Activated CD4-positive, alpha-beta T cell treated with anti-CD3 and anti-CD28 coated beads, Interleukin-2, amount 10 ng/mL, durations not matched to agents 7 days and 5 days (primary cell): Measurements from ENCODE around the gene KDM3B. TPM values are rescaled to one million over a fixed set of nuclear protein-coding genes. Genes with fewer than 3 reads are reported as not detected.
"Not testable (repeated sequence)": the region's sequence is repeated elsewhere in the genome, so short reads cannot be mapped to it uniquely, and the experiment has no call there.

Experiments used
- CTCF ChIA-PET: fragments of 350-600 bp; sonication (Branson Sonifier 250); formaldehyde crosslinking; loops from one replicate; lab custom pipeline; 2021; ENCODE audit warnings: antibody characterized with exemption; lab: Charles Lee
- POLR2A ChIA-PET: fragments of 350-600 bp; sonication (Branson Sonifier 250); formaldehyde crosslinking; loops from one replicate; lab custom pipeline; 2021; ENCODE audit warnings: antibody characterized with exemption; lab: Charles Lee
- DNase-seq: peaks from one replicate; pipeline ENCODE4 v3.0.0-alpha.2; 2020
- H3K27ac Mint-ChIP-seq: one replicate; pipeline ENCODE4 v1.8.0; 2021; ENCODE audit warnings: mild to moderate bottlenecking, moderate library complexity, mixed read lengths
- H3K27me3 Mint-ChIP-seq: one replicate; pipeline ENCODE4 v1.8.0; 2021; ENCODE audit warnings: mixed read lengths
- H3K36me3 Mint-ChIP-seq: one replicate; pipeline ENCODE4 v1.8.0; 2021; ENCODE audit warnings: low read depth, mixed read lengths
- H3K4me1 Mint-ChIP-seq: one replicate; pipeline ENCODE4 v1.8.0; 2021; ENCODE audit warnings: mixed read lengths
- H3K4me3 Mint-ChIP-seq: one replicate; pipeline ENCODE4 v1.8.0; 2021; ENCODE audit warnings: mild to moderate bottlenecking, moderate library complexity, mixed read lengths
- H3K9me3 Mint-ChIP-seq: one replicate; pipeline ENCODE4 v1.8.0; 2021; ENCODE audit warnings: mixed read lengths
- total RNA-seq, 2 experiments: library from RNA; stranded (reverse); gene quantifications; one replicate each; pipeline ENCODE4 v1.2.3, GENCODE V29; 2021

KDM3B gene
- total RNA-seq, 2 experiments from 2014 or later, result 60.4 to 65.7 TPM

DNA sequence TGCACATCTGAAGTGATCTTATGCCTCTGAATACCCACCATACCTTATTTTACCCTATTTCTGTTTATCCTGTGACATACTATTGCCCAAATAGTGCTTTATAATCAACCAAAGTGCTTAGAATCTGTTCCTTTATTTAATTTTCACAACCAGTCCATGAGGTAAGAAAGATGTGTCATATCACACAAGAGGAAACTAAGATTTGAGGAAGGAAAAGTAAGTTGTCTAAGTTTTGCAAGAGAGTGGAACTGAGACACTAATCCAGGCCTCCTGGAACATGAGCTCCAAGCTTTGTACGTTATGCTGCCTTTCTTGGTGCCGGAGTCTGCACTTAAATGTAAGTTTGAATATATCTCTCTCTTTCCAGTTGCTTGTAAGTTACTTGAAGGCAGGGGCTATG is 17.2 kb downstream of the KDM3B start:
- Mint-ChIP-seq H3K27ac (no peak overlapping the region), H3K36me3 (peaks cover 1% of the 10 kb centered on the region), H3K27me3 (no peaks in the 10 kb centered on the region), H3K4me1 (peaks cover 17% of the 10 kb centered on the region), H3K4me3 (no peak overlapping the region), H3K9me3 (no peaks in the 10 kb centered on the region)
- no peak for DNase-seq
- ChIA-PET POLR2A (no interaction called here), CTCF (interaction anchor here (7.9 kb wide), 1 partner anchor 16 kb away, joined by 119 read pairs; the partner anchor contains the start of gene KDM3B)

DNA sequence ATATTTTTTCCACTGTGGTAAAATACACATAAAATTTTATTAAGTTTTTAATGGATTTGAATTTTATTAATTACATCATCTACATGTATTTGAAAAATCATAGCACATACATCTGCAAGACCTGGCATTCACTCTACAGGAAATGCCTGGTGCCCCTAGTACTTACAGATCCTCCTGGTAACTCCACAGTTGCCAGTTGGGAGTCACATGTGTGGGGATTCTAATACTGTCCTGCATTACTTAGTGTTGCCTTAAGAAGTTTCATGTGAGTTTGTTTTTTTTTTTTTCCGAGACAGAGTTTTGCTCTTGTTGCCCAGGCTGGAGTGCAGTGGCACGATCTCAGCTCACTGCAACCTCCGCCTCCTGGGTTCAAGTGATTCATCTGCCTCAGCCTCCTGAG is 18.1 kb downstream of the KDM3B start:
- Mint-ChIP-seq H3K36me3 (peaks cover 6% of the 10 kb centered on the region), H3K27ac (no peak overlapping the region), H3K4me1 (peaks cover 17% of the 10 kb centered on the region), H3K4me3 (no peak overlapping the region), H3K27me3 (no peaks in the 10 kb centered on the region), H3K9me3 (no peaks in the 10 kb centered on the region)
- POLR2A ChIA-PET, result interaction anchor here (0.6 kb wide), 1 partner anchor 27 kb away, joined by 3 read pairs; no protein-coding TSS in a partner anchor
- CTCF ChIA-PET, result interaction anchor here (1.3 to 7.9 kb wide), 2 partner anchors 17 to 20 kb away, joined by 4 to 119 read pairs; partner anchors contain the start of gene KDM3B
- no peak for DNase-seq

DNA sequence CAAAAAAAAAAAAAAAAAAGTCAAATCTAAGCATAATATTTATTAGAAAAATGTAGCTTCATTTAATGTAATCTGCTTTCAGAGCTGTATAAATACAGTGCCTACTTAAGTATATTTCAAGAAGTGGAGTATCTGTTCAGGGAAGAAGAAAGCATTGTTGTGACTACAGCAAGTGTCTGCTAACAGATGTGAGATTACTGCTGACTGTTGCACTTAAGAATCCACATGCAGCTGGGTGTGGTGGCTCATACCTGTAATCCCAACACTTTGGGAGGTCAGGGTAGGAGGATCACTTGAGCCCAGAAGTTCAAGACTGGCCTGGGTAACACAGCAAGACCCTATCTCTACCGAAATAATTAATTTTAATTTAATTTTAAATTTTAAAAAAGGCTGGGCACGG is 19.0 kb downstream of the KDM3B start:
- no peaks in the 10 kb centered on the region for H3K27me3 Mint-ChIP-seq
- POLR2A ChIA-PET, result no interaction called here
- no peak overlapping the region for H3K27ac Mint-ChIP-seq
- peaks cover 17% of the 10 kb centered on the region for H3K4me1 Mint-ChIP-seq
- peaks cover 7% of the 10 kb centered on the region for H3K36me3 Mint-ChIP-seq
- CTCF ChIA-PET, result interaction anchor here (0.7 to 7.9 kb wide), 4 partner anchors 13 to 453 kb away, joined by 3 to 119 read pairs (median 4); partner anchors contain the start of gene KDM3B
- H3K4me3 Mint-ChIP-seq, result no peak overlapping the region
- no peak for DNase-seq
- H3K9me3 Mint-ChIP-seq, result no peaks in the 10 kb centered on the region

DNA sequence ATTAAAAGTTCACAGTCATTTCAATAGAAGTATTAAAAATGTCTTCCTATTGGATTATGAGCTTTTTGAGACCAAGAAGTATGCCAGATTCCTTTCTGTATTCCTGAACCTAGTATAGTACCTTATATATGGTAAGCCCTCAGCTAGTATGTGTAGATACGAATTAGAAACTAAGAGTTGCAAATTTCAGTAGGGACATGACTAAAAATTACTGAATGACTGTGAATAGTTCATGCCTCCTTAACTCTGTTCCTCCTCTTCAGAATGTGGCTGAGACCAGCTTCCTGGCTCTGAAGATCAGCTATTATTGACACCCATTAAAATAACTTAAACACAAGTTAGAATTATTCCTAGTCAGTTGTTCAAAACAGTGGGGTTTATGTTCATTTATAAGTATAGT is 19.7 kb downstream of the KDM3B start:
- no peak for DNase-seq
- POLR2A ChIA-PET, result no interaction called here
- Mint-ChIP-seq H3K4me1 (peaks cover 14% of the 10 kb centered on the region), H3K4me3 (no peak overlapping the region), H3K27ac (no peak overlapping the region), H3K9me3 (no peaks in the 10 kb centered on the region), H3K36me3 (peaks cover 9% of the 10 kb centered on the region), H3K27me3 (no peaks in the 10 kb centered on the region)
- CTCF ChIA-PET, result interaction anchor here (1.3 to 7.9 kb wide), 2 partner anchors 19 to 77 kb away, joined by 4 to 119 read pairs; partner anchors contain the start of gene KDM3B

DNA sequence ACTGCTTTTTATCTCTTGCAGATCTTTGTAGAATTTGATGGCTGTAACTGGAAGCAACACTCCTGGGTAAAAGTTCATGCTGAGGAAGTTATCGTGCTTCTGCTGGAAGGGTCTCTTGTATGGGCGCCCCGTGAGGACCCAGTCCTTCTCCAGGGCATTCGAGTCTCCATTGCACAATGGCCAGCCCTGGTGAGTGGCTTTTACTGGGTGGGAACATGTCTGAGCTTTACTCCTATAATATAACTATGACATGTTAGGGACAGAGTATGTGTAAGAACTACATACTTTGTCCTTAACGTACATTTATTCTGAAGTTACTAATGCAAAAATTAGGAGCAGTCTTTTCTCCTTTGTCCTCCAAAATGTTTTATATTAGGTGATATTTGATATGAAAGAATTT is 20.2 kb downstream of the KDM3B start:
- no peaks in the 10 kb centered on the region for H3K9me3 Mint-ChIP-seq
- H3K36me3 Mint-ChIP-seq, result peaks cover 14% of the 10 kb centered on the region
- DNase-seq, result no peak
- ChIA-PET POLR2A (no interaction called here), CTCF (interaction anchor here (0.8 to 7.9 kb wide), 4 partner anchors 13 to 79 kb away, joined by 3 to 119 read pairs (median 4); partner anchors contain the start of gene KDM3B)
- no peak overlapping the region for H3K4me3 Mint-ChIP-seq
- no peaks in the 10 kb centered on the region for H3K27me3 Mint-ChIP-seq
- H3K27ac Mint-ChIP-seq, result no peak overlapping the region
- peaks cover 14% of the 10 kb centered on the region for H3K4me1 Mint-ChIP-seq

DNA sequence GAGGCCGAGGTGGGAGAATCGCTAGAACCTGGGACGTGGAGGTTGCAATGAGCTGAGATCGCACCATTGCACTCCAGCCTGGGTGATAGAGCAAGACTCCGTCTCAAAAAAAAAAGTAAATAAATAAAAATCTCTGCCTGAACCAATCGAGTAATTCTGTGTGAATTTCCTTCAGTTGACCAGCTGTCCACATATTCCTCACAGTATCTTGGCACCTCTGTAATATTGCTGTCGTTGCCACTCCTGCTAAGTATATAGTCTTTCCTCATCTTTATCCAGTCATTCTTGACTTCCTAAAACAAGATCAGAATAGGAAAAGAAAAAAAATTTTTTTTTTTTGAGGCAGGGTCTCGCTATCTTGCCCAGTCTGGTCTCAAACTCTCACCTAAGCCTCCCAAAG is 29.9 kb downstream of the KDM3B start:
- no peak for DNase-seq
- H3K27me3 Mint-ChIP-seq, result no peaks in the 10 kb centered on the region
- ChIA-PET POLR2A (no interaction called here), CTCF (interaction anchor here (0.6 to 12.3 kb wide), 4 partner anchors 29 to 465 kb away, joined by 3 to 73 read pairs (median 3); partner anchors contain the start of gene KDM3B)
- H3K36me3 Mint-ChIP-seq, result peaks cover 47% of the 10 kb centered on the region
- no peak overlapping the region for H3K27ac Mint-ChIP-seq
- H3K4me3 Mint-ChIP-seq, result no peak overlapping the region
- H3K9me3 Mint-ChIP-seq, result no peaks in the 10 kb centered on the region
- no peaks in the 10 kb centered on the region for H3K4me1 Mint-ChIP-seq

DNA sequence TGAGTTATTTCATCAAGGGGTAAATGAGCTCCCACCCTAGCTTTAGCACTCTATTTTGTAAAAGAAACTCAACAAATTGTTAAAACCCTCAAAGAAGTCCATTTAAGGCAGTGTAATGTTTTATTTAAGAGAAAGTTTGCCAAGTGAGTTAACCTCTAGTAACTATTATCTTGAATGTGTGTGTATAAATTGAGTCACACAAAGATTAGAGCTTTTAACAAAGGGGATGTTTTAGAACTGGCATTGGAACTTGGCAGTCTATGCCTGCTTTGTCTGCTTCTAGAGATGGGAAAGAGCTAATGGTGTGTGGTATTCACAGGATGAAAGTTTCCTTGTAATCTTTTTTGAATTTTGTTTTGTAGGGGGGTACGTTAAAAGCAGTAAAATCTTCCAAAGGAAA is 33.2 kb downstream of the KDM3B start:
- Mint-ChIP-seq H3K4me3 (no peak overlapping the region), H3K36me3 (peaks cover 37% of the 10 kb centered on the region), H3K9me3 (no peaks in the 10 kb centered on the region), H3K27me3 (no peaks in the 10 kb centered on the region), H3K4me1 (no peaks in the 10 kb centered on the region), H3K27ac (no peak overlapping the region)
- POLR2A ChIA-PET, result interaction anchor here (0.7 kb wide), 1 partner anchor 298 kb away, joined by 5 read pairs; no protein-coding TSS in a partner anchor
- no peak for DNase-seq
- CTCF ChIA-PET, result interaction anchor here (1.1 to 12.3 kb wide), 4 partner anchors 13 to 42 kb away, joined by 3 to 73 read pairs (median 4); partner anchors contain the start of gene KDM3B

DNA sequence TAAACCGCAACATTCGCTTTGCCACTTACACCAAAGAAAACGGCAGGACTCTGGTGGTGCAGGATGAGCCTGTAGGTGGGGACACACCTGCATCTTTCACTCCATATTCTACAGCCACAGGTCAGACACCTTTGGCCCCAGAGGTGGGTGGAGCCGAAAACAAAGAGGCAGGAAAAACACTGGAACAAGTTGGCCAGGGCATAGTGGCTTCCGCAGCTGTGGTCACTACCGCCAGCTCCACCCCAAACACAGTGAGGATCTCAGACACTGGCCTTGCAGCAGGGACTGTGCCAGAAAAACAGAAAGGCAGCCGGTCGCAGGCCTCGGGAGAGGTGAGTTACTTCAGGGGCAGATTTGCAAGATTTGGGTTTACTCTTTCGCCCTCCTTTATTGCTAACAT is 33.8 kb downstream of the KDM3B start:
- POLR2A ChIA-PET, result no interaction called here
- Mint-ChIP-seq H3K36me3 (peaks cover 41% of the 10 kb centered on the region), H3K27me3 (no peaks in the 10 kb centered on the region)

DNA sequence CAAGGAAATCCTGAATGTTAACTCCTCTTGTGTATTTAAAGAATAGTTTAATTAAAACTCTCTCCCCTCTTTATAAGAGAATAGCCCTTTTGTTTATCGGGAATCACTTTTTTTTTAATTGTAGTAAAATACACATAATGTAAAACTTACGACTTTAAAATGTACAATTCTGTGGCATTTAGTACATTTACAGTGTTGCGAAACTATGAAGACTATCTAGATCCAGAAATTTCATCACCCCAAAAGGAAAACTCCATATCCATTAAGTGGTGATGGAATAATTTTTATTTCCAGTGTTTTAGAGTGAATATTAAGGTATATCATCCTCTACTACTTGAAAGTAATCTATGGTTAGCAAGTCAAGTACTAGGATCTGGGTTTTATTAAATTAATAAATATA is 36.8 kb downstream of the KDM3B start:
- CTCF ChIA-PET, result interaction anchor here (1.4 to 12.3 kb wide), 2 partner anchors 8 to 36 kb away, joined by 3 to 73 read pairs; partner anchors contain the start of gene KDM3B
- Mint-ChIP-seq H3K27me3 (no peaks in the 10 kb centered on the region), H3K27ac (no peak overlapping the region), H3K4me3 (no peak overlapping the region), H3K9me3 (no peaks in the 10 kb centered on the region), H3K36me3 (peaks cover 41% of the 10 kb centered on the region), H3K4me1 (no peaks in the 10 kb centered on the region)
- POLR2A ChIA-PET, result no interaction called here
- DNase-seq, result no peak

More for the DNA sequence above, 33.8 kb downstream of the KDM3B start:
- Mint-ChIP-seq H3K4me1 (no peaks in the 10 kb centered on the region), H3K27ac (no peak overlapping the region), H3K9me3 (no peaks in the 10 kb centered on the region), H3K4me3 (no peak overlapping the region)
- no peak for DNase-seq
- CTCF ChIA-PET, result interaction anchor here (0.7 to 12.3 kb wide), 3 partner anchors 13 to 33 kb away, joined by 3 to 73 read pairs (median 4); partner anchors contain the start of gene KDM3B

DNA sequence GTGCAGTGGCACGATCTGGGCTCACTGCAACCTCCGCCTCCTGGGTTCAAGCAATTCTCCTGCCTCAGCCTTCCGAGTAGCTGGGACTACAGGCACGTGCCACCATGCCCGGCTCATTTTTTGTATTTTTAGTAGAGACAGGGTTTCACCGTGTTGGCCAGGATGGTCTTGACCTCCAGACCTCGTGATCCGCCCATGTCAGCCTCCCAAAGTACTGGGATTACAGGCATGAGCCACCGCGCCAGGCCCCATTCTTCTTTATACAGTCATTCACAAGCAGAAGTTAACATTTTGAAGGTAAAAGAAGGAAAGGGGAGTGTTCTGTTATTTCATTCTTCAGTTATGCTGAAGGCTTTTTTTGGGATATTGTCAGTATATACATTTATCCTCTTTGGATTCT is 37.4 kb downstream of the KDM3B start:
- H3K4me3 Mint-ChIP-seq, H3K4me1 Mint-ChIP-seq, POLR2A ChIA-PET, H3K27me3 Mint-ChIP-seq, DNase-seq, H3K9me3 Mint-ChIP-seq: not testable (repeated sequence)
- CTCF ChIA-PET, result interaction anchor here (1.0 kb wide), 2 partner anchors 19 to 38 kb away, joined by 3 to 4 read pairs; partner anchors contain the start of gene KDM3B
- peak overlapping the region; percentile 51 for H3K27ac Mint-ChIP-seq
- peaks cover 47% of the 10 kb centered on the region for H3K36me3 Mint-ChIP-seq

DNA sequence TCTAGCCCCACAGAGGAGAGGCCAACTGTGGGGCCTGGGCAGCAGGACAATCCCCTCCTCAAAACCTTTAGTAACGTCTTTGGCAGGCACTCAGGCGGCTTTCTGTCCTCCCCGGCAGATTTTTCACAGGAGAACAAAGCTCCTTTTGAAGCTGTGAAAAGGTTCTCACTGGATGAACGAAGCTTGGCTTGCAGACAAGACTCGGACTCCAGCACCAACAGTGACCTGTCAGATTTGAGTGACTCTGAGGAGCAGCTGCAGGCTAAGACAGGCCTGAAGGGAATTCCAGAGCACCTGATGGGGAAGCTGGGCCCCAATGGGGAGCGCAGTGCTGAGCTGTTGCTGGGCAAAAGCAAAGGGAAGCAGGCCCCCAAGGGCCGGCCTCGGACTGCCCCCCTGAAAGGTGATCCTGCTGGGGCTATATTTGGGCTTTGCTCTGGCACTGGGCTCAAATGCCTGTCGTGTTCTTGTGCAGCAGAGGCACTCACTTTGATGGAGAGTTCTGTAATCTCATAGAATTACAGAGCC is 39.4 kb downstream of the KDM3B start:
- POLR2A ChIA-PET, result no interaction called here
- CTCF ChIA-PET, result interaction anchor here (1.2 to 2.0 kb wide), 4 partner anchors 11 to 39 kb away, joined by 3 to 8 read pairs (median 4); partner anchors contain the start of gene KDM3B
- H3K36me3 Mint-ChIP-seq, result peaks cover 40% of the 10 kb centered on the region
- H3K27ac Mint-ChIP-seq, result no peak overlapping the region
- DNase-seq, result no peak
- H3K4me3 Mint-ChIP-seq, result no peak overlapping the region
- H3K4me1 Mint-ChIP-seq, result no peaks in the 10 kb centered on the region
- no peaks in the 10 kb centered on the region for H3K9me3 Mint-ChIP-seq
- no peaks in the 10 kb centered on the region for H3K27me3 Mint-ChIP-seq

DNA sequence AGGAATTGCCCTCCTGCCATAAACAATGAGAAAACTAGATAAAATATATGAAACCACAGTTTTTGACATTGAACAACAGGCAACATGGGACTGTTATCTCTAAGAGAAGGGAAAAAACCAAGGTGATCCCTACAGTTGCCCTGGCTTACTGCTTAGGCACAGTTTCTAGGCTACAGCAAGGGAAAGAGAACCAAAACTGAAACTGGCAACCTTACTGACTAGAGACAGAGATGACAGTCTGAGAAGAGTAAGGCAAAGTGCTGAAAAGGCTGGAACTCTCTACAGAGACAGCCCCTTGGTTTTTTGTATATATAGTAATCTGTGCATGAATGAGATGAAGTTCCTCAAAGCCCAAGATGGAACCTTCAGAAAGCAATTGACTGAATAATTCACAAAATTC is 50.2 kb downstream of the KDM3B start:
- no peaks in the 10 kb centered on the region for H3K27me3 Mint-ChIP-seq
- peak; percentile 12 for DNase-seq
- ChIA-PET CTCF (interaction anchor here (0.8 to 3.1 kb wide), 6 partner anchors 9 to 50 kb away, joined by 3 to 14 read pairs (median 4); partner anchors contain the start of gene KDM3B), POLR2A (no interaction called here)
- peaks cover 56% of the 10 kb centered on the region for H3K36me3 Mint-ChIP-seq
- H3K4me3 Mint-ChIP-seq, result no peak overlapping the region
- no peaks in the 10 kb centered on the region for H3K9me3 Mint-ChIP-seq
- peaks cover 25% of the 10 kb centered on the region for H3K4me1 Mint-ChIP-seq
- peak overlapping the region; percentile 39 for H3K27ac Mint-ChIP-seq

DNA sequence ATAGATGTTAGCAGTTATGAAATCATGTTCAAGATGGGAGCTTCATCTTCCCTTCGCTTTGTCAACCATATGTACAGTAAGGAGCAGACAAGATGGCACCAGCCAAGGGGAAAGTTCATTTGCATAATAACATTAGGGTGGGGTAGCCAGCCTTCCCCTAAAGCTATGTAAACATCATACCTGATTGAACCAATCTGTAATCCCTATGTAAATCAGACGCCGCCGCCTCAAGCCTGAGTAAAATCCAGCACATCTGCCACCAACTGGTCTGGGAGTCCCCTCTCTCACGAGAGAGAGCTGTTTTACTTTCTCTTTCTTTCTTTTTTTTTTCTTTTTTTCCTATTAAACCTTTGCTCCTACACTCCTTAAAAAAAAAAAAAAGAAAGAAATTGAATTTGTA is 55.5 kb downstream of the KDM3B start:
- peak; percentile 16 for DNase-seq

More for the DNA sequence above, 55.5 kb downstream of the KDM3B start:
- POLR2A ChIA-PET, result no interaction called here
- H3K4me1 Mint-ChIP-seq, result peaks cover 14% of the 10 kb centered on the region
- no peaks in the 10 kb centered on the region for H3K27me3 Mint-ChIP-seq
- H3K36me3 Mint-ChIP-seq, result peaks cover 45% of the 10 kb centered on the region
- H3K27ac Mint-ChIP-seq, result no peak overlapping the region
- no peak overlapping the region for H3K4me3 Mint-ChIP-seq
- CTCF ChIA-PET, result interaction anchor here (0.7 to 1.5 kb wide), 7 partner anchors 9 to 1082 kb away, joined by 3 to 4 read pairs (median 3); no protein-coding TSS in a partner anchor
- H3K9me3 Mint-ChIP-seq, result no peaks in the 10 kb centered on the region
